ENCODE results near the gene CEPT1.

CEPT1 gene

DNA sequence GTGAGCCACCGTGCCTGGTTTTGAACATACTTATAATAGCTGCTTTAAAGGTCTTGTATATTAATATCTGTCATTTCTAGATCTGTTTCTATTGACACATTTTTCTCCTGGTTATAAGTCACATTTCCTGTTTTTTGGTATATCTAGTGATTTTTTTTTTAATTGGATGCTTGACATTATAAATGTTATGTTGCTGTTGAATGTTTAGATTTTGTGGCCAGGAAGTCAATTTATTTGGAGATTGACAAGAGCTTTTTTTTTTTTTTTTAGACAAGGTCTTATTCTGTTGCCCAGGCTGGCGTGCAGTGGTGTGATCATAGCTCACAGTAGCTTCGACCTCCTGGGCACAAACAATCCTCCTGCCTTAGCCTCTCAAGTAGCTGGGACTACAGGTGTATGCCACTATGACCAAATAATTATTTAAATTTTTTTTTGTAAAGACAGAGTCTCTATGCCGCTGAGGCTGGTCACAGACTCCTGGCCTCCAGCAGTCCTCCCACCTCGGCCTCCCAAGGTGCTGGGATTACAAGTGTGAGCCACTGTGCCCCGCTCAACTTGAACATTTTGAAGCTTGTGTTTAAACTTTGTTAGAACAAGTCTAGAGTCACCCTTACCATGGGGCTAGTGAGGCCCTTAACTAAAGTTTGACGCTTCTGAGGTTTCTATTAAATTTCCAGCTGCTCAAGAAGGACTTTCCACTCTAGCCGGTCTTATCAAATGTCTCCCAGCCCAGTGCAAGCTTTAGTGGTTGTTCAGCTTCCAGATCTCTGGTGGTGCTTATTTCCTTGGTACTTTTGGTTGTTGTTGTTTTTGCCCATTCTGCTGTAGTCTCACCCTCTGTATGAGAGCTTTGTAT, 78.9 kb downstream of the CEPT1 start:
- TF ChIP-seq, protein P1, sequence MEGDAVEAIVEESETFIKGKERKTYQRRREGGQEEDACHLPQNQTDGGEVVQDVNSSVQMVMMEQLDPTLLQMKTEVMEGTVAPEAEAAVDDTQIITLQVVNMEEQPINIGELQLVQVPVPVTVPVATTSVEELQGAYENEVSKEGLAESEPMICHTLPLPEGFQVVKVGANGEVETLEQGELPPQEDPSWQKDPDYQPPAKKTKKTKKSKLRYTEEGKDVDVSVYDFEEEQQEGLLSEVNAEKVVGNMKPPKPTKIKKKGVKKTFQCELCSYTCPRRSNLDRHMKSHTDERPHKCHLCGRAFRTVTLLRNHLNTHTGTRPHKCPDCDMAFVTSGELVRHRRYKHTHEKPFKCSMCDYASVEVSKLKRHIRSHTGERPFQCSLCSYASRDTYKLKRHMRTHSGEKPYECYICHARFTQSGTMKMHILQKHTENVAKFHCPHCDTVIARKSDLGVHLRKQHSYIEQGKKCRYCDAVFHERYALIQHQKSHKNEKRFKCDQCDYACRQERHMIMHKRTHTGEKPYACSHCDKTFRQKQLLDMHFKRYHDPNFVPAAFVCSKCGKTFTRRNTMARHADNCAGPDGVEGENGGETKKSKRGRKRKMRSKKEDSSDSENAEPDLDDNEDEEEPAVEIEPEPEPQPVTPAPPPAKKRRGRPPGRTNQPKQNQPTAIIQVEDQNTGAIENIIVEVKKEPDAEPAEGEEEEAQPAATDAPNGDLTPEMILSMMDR (IDR thresholded peaks at IDR 0.05) = no peak

DNA sequence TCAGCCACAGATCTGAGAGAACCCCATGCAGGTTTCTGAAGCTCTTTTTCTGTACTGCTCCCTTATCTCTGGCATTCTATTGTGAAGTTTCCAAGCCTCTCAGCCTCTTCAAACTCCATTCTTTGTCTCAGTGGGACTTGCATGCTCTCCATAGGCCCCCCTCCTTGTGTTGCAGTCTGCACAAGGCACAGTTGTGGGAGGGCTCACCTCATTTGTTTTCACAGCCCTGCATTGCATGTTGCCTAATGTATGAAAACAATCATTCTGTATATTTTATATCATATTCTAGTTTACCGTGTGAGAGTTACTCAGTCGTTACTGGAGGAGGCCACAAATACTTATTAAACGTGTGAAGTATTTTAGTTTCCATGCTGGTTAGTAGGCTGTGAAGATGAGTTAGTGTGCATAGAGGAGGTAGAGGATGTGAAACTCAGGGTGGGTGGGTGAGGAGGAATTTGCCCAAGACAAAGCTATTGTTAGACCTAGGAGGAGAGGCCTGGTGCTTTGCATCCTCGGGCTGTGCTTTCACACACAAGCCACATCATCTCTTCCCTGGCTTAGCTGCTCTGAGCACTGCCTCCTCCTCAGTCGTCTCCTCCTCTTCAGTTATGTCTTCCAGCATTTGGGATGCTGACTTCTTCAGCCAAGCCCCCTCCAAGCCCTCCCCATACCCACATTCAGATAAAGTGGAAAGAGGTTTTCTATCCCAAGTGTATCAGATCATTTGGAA, 79.7 kb downstream of the CEPT1 start:
- TF ChIP-seq, protein P1 (IDR thresholded peaks at IDR 0.05) = no peak

DNA sequence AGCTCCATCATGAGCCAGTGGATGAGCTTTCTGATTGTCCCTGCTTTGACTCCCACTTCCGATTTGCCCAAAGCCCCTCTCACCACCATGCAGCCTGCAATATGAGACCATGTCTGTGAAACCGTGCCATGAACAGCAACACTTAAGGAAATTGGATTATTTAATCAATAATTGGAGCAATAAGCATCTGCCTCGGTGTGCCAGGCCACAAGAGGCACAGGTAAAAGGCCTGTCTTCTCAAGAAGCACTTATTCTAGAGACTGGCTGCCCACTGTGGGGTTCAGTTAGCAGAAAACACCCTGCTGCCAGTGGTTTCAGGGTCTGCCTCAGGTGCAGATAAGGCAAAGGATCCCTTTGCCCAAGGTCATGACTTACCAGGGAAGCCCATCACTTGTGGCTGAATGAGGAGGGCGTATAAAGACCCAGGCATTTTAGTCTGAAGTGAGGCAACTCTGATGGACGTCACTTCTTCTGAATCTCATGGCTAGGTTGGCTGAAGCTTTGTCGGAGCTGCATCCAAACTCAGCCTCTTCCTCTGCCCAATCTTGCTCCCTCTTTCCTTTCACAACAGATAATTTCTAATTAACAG, 80.4 kb downstream of the CEPT1 start:
- TF ChIP-seq, protein P1 (IDR thresholded peaks at IDR 0.05) = no peak

DNA sequence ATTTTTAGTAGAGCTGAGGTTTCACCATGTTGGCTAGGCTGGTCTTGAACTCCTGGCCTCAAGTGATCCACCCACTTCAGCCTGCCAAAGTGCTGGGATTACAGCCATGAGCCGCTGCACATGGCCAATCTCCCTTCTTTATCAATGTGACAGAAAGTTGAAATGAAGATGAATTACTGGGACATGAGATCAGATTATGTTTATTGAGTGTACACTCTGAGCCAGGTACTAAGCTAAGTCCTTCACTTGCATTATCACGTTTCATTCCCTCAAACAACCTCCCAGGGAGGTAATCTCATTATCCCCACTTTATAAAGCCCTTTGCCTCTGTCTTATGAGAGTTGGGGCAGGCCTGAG, 81.2 kb downstream of the CEPT1 start:
- TF ChIP-seq, protein P1 (IDR thresholded peaks at IDR 0.05) = no peak

DNA sequence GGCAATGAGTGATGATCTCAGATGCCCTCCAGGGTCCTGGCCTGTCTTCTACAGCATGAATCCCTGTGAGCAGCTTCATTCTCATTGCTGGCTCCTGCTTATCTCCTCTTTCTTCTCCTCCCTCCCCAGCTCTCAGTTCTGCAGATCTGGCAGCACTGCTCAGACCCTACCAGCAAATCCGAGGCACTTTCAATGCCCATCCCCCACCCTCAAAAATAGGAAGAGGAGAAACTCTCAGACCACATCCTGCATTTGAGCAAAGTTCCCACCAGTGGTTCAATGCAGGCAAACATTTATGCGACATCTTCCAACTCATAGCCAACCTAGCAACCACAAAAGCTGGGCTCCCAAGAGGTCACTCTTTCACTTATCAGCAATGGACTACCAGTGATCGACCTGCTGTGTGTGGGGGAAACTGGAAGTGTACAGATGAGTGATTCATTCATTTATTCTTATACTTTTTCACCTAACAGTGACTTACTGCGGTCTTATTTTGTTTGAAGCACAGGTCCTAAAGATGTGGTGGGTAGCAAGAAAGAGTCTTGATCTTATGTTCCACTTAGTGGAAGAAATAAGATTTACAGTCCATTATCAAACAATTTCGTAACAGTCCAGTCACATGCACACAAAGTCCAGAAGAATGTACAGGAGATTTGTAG, 81.7 kb downstream of the CEPT1 start:
- TF ChIP-seq, protein P1 (IDR thresholded peaks at IDR 0.05) = no peak

DNA sequence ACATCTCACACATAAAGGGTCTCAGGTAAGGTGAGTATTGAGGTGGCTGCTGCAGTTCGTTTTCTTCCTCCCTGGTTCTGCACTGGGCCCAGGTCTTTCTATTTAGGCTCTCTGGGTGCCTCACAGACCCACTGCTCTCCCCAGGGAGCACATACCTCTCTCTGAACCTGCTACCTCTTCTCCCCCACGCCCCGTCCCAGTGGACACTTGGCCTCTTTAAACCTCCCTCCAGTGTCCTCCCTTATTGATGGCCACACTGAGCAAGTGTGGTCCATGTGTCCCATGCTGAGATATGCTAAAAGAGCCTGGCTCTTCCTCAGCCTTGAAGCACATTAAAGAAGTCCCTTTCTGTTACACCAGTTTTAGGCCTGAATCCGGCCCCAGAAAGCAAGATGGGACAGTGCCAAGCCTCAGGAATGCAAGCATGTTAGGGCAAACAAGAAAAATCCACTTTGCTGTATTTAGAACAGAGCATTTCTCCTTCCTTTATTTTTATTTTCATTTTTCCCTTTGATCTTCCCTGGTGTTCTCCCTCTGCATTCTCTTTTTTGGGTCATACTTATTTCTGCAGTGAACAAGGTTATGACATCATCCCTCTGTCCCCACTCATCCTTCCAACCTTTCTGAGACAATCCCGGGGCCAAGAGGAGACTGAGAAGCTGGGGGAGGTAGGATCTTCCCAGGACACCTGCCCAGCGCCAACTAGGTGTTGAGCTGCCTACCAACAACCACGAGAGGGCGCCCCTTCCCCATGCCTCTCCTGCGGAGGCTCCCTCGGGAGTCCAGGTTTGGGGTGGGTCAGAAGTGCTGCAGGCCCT, 82.5 kb downstream of the CEPT1 start:
- TF ChIP-seq, protein P1 (IDR thresholded peaks at IDR 0.05) = peak; percentile 95

Measured in LNCAP (cell line).